Thyroid gland (tissue), 4 donors: Measurements from ENCODE around the gene IQGAP2. TPM values are rescaled to one million over a fixed set of nuclear protein-coding genes. Genes with fewer than 3 reads are reported as not detected.
"Not testable (repeated sequence)": the region's sequence is repeated elsewhere in the genome, so short reads cannot be mapped to it uniquely, and the experiment has no call there.

Source experiments
- DNase-seq, 2 donors: peaks; one replicate each; pipeline ENCODE4 v3.0.0-alpha.2; 2019
- H3K27ac ChIP-seq, 3 donors: fragments of 200-600 bp; sonication (generic); 1 replicate in 2 of 3; 2 replicates in 1 of 3; pipeline ENCODE4 v1.5.1; 2016 to 2019; ENCODE audit warnings: mild to moderate bottlenecking in 1 of 3, moderate library complexity in 1 of 3
- H3K27me3 ChIP-seq: fragments of 200-600 bp; sonication (generic); one replicate; pipeline ENCODE4 v1.5.1; 2019
- H3K36me3 ChIP-seq, 2 donors: fragments of 200-600 bp; sonication (generic); one replicate each; pipeline ENCODE4 v1.5.1; 2016 to 2019
- H3K4me1 ChIP-seq, 2 donors: fragments of 200-600 bp; sonication (generic); one replicate each; pipeline ENCODE4 v1.5.1; 2017 to 2019
- H3K4me3 ChIP-seq, 3 donors: fragments of 200-600 bp; sonication (generic); replicated peaks in 1 of 3; 1 replicate in 2 of 3; 2 replicates in 1 of 3; pipeline ENCODE4 v1.5.1; 2016; ENCODE audit warnings: mild to moderate bottlenecking in 1 of 3
- H3K9me3 ChIP-seq: fragments of 200-600 bp; sonication (generic); one replicate; pipeline ENCODE4 v1.5.1; 2017
- POLR2A ChIP-seq, 2 donors: fragments of 450-650 bp; IDR thresholded peaks; one replicate each; pipeline ENCODE4 v1.6.1; 2017; ENCODE audit warnings: antibody characterized with exemption in 2 of 2, mild to moderate bottlenecking in 2 of 2, moderate library complexity in 1 of 2
- WGBS, 2 donors: methylation state at CpG; one replicate each; pipeline ENCODE4 v1.1.5; 2017; 5-methylcytosine and 5-hydroxymethylcytosine counted together
- intact Hi-C: fragments of 100-400 bp; cut with DNase I; formaldehyde crosslinking; loops from one replicate; pipeline ENCODE4 v1.15.1; 2023
- total RNA-seq, 4 donors: library from RNA; depleted of rRNA; stranded (reverse); fragments of >200 nt; gene quantifications; one replicate each; pipeline ENCODE4 v1.2.3, GENCODE V29; 2016
- TF ChIP-seq, protein P1 (sequence below), 6 experiments: fragments of 200-600 bp in 3 of 6; fragments of 450-650 bp in 3 of 6; sonication (generic) in 3 of 6; IDR thresholded peaks; one replicate each; pipeline ENCODE4 v1.5.1; 2016 to 2019; ENCODE audit warnings: antibody characterized with exemption in 6 of 6, mild to moderate bottlenecking in 2 of 6, inconsistent platforms in 1 of 6, moderate library complexity in 1 of 6

The IQGAP2 gene
- total RNA-seq, 4 donors from 2014 or later, result 55.1 to 85.5 (median 64.0) TPM

DNA sequence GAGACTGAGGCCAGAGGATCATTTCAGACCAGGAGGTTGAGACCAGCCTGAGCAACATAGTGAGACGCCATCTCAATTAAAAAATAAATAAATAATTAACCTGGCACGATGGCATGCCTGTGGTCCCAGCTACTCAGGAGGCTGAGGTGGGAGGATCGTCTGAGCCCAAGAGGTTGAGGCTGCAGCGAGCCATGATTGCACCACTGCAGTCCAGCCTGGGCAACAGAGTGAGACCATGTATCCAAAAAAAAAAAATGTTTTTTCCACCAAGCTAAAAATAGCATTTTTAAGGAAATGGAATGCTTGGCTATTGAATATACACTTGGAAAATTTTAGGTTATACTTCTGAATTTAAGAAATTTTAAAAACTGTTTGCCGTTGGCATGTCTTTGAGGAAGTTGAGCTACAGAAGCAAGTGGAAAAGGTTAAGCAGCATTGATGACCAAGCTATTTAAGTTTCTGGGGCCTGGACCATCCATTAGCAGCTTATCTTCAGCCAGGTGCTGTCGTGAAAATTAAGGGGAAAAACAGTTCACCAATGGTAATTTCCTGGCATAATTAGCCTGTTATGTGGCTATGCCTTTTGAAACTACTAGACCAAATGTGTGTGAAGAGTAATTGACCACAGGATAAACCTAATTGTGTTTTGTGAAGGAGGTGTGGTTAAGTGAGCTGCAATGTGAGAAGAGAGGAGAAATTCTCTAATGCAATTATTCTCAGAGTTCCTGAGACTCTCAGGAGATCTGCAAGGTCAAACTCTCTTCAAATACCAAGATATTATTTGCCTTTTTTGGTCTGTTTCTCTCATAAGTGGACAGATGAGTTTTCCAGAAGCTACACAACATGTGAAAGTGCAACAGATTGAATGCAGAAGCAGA lies 333.8 kb downstream of the IQGAP2 start:
- Histone ChIP-seq H3K9me3 (no peaks in the 10 kb centered on the region), H3K27ac (peak overlapping the region; percentile 26 to 57 (median 34)), H3K27me3 (no peaks in the 10 kb centered on the region), H3K4me1 (peaks cover 0 to 7% of the 10 kb centered on the region in 2 donors), H3K4me3 (no peak overlapping the region), H3K36me3 (no peaks in the 10 kb centered on the region)
- TF ChIP-seq, protein P1, sequence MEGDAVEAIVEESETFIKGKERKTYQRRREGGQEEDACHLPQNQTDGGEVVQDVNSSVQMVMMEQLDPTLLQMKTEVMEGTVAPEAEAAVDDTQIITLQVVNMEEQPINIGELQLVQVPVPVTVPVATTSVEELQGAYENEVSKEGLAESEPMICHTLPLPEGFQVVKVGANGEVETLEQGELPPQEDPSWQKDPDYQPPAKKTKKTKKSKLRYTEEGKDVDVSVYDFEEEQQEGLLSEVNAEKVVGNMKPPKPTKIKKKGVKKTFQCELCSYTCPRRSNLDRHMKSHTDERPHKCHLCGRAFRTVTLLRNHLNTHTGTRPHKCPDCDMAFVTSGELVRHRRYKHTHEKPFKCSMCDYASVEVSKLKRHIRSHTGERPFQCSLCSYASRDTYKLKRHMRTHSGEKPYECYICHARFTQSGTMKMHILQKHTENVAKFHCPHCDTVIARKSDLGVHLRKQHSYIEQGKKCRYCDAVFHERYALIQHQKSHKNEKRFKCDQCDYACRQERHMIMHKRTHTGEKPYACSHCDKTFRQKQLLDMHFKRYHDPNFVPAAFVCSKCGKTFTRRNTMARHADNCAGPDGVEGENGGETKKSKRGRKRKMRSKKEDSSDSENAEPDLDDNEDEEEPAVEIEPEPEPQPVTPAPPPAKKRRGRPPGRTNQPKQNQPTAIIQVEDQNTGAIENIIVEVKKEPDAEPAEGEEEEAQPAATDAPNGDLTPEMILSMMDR (IDR thresholded peaks at IDR 0.05), result no peak
- no peak for TF ChIP-seq POLR2A (IDR thresholded peaks at IDR 0.05)
- intact Hi-C loops, result no loop called here
- DNase-seq, result no peak
- 81 to 82% methylated on average over 6 of the region's 6 CpGs for WGBS, 2 donors

DNA sequence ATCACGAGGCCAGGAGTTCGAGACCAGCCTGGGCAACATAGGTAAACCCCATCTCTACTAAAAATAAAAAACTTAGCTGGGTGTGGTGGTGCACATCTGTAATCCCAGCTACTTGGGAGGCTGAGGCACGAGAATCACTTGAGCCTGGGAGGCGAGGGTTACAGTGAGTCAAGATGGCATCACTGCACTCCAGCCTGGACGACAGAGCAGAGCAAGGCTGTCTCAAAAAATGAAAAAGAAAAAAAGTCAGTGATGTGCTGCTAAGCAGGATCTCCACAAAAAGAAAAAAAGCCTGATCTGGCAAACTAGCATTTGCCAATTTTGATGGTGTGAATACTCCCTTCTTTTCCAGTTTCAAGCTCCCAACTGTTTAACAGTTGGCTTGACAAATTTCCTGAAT lies 334.8 kb downstream of the IQGAP2 start:
- Histone ChIP-seq H3K27me3 (no peaks in the 10 kb centered on the region), H3K27ac (peak overlapping the region in 1 of 3 donors; percentile 57), H3K4me1 (peaks cover 0 to 7% of the 10 kb centered on the region in 2 donors), H3K9me3 (no peaks in the 10 kb centered on the region), H3K36me3 (no peaks in the 10 kb centered on the region), H3K4me3 (no peak overlapping the region)
- intact Hi-C loops, result no loop called here
- no peak for DNase-seq
- 90 to 92% methylated on average over 5 of the region's 5 CpGs for WGBS, 2 donors
- TF ChIP-seq, protein P1 (IDR thresholded peaks at IDR 0.05), result no peak
- TF ChIP-seq POLR2A (IDR thresholded peaks at IDR 0.05), result no peak

DNA sequence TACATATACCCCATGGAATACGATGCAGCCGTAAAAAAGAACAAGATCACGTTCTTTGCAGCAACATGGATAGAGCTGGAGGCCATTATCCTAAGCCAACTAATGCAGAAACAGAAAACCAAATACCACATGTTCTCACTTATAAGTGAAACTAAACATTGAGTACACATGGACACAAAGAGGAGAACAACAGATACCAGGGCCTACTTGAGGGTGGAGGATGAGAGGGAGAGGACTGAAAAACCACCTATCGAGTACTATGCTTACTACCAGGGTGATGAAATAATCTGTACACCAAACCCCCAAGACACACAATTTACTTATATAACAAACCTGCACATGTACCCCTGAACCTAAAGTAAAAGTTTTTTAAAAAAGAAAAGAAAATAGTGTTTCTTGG lies 338.4 kb downstream of the IQGAP2 start:
- H3K36me3 ChIP-seq, H3K9me3 ChIP-seq, H3K4me3 ChIP-seq, DNase-seq, H3K27me3 ChIP-seq, H3K27ac ChIP-seq, intact Hi-C loops, H3K4me1 ChIP-seq: not testable (repeated sequence)
- 96 to 98% methylated on average over 4 of the region's 4 CpGs for WGBS, 2 donors

GRCh38 chr5:76742583-76742982 lies 339.5 kb downstream of the IQGAP2 start:
- intact Hi-C loops, result no loop called here
- no peaks in the 10 kb centered on the region for H3K27me3 ChIP-seq
- no peak overlapping the region for H3K27ac ChIP-seq
- no peaks in the 10 kb centered on the region for H3K36me3 ChIP-seq
- no peak for DNase-seq
- H3K4me1 ChIP-seq, result no peaks in the 10 kb centered on the region
- 87 to 94% methylated on average over 4 of the region's 4 CpGs for WGBS, 2 donors
- no peak overlapping the region for H3K4me3 ChIP-seq
- TF ChIP-seq, protein P1 (IDR thresholded peaks at IDR 0.05), result no peak
- no peak for TF ChIP-seq POLR2A (IDR thresholded peaks at IDR 0.05)
- H3K9me3 ChIP-seq, result no peaks in the 10 kb centered on the region

DNA sequence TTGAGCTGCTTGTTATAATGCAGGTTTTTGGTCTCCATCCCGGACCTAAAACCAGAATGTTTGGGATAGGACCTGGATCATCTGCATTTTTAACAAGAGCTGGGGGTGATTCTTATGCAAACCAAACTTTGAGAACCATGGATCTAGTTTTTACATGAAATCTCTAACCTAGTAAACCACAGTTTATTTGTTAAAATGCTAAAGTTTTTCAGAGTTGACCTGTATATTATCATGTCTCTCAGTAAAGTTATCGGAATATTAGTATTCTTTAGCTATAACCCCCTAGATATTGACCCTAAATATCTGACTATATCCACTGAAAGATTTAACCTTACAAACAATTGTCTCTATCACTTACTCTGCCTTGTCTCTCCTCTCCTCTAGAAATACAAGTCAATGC lies 341.5 kb downstream of the IQGAP2 start:
- Histone ChIP-seq H3K27ac (no peak overlapping the region), H3K4me3 (no peak overlapping the region), H3K27me3 (no peaks in the 10 kb centered on the region), H3K4me1 (no peaks in the 10 kb centered on the region), H3K36me3 (no peaks in the 10 kb centered on the region), H3K9me3 (no peaks in the 10 kb centered on the region)
- intact Hi-C loops, result no loop called here
- WGBS, 2 donors, result 80% methylated on average over 2 of the region's 2 CpGs
- DNase-seq, result no peak
- no peak for TF ChIP-seq POLR2A (IDR thresholded peaks at IDR 0.05)
- TF ChIP-seq, protein P1 (IDR thresholded peaks at IDR 0.05), result no peak
